ENCODE measurements around the gene GALM. TPM values are rescaled to one million over a fixed set of nuclear protein-coding genes. Genes with fewer than 3 reads are reported as not detected.

The GALM gene
- total and polyA plus RNA-seq, 2 donors (not counting 3 experiments of a cell fraction or from before 2014, with no cell fraction given) = 4.8 to 6.1 TPM

DNA sequence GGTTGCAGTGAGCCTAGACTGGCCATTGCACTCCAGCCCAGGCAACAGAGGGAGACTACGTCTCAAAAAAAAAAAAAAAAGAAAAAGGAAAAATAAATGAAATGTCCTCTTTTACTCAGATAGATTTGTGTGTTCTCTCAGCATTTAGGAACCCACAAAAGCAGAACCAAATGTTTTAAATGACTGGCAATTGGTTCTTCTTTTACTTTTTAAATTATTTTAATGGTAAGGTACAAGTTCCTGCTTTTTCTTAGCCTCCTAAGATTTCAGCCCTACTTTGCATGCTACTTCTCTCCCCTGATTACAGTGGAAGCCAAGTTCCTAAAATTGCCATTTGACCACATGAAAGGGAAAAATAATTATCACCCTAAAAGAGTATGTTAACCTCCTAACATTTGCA is 61.7 kb downstream of the GALM start:
- POLR2A ChIA-PET = interaction anchor here (0.7 kb wide), 2 partner anchors 24 to 61 kb away, joined by 4 to 5 read pairs; partner anchors contain the start of gene SRSF7
- H3K36me3 ChIP-seq (ENCODE audit: control insufficient read depth in 2 of 2, extremely low read depth in 1 of 2, insufficient read depth in 2 of 2, low read length in 2 of 2) = no peaks in the 10 kb centered on the region

GRCh38 chr2:38728694-38729093 is 62.8 kb downstream of the GALM start:
- Histone ChIP-seq H3K4me1 (ENCODE audit: control insufficient read depth, extremely low read depth, insufficient read depth, low read length) (no peaks in the 10 kb centered on the region), H3K79me2 (ENCODE audit: control insufficient read depth, insufficient read depth, low read length) (no peaks in the 10 kb centered on the region), H3K27ac (ENCODE audit: insufficient read depth, low read depth, low read length) (no peak overlapping the region), H3K9me3 (replicated peaks; ENCODE audit: control insufficient read depth, insufficient read depth, low read length) (no peaks in the 10 kb centered on the region), H3K9ac (replicated peaks; ENCODE audit: extremely low read depth, insufficient read depth, low read length) (no peak overlapping the region), H3K9me1 (replicated peaks; ENCODE audit: control insufficient read depth, extremely low read depth, insufficient read depth, low read length) (no peaks in the 10 kb centered on the region), H3K36me3 (ENCODE audit: control insufficient read depth in 2 of 2, extremely low read depth in 1 of 2, insufficient read depth in 2 of 2, low read length in 2 of 2) (no peaks in the 10 kb centered on the region), H3K4me3 (replicated peaks in 1 of 3; ENCODE audit: insufficient read depth in 1 of 3, low read depth in 1 of 3, low read length in 3 of 3) (no peak overlapping the region), H3K27me3 (ENCODE audit: control insufficient read depth in 2 of 2, insufficient read depth in 2 of 2, low read length in 2 of 2) (no peaks in the 10 kb centered on the region), H4K20me1 (replicated peaks; ENCODE audit: control insufficient read depth, extremely low read depth, insufficient read depth, low read length) (no peaks in the 10 kb centered on the region), H2AFZ (ENCODE audit: low read depth, low read length) (no peak overlapping the region), H3K4me2 (ENCODE audit: insufficient read depth, low read length) (no peak overlapping the region)
- no peak for TF ChIP-seq CTCF (IDR thresholded peaks at IDR 0.05; ENCODE audit: extremely low read depth in 1 of 2, insufficient read depth in 1 of 2, low read depth in 1 of 2, low read length in 2 of 2)
- no peak for TF ChIP-seq POLR2A (IDR thresholded peaks at IDR 0.05; ENCODE audit: low read depth, low read length)
- no peak for TF ChIP-seq FOS (IDR thresholded peaks at IDR 0.05; ENCODE audit: borderline replicate concordance, insufficient read depth, low read length)
- no peak for TF ChIP-seq JUN (IDR thresholded peaks at IDR 0.05; ENCODE audit: borderline replicate concordance, insufficient read depth, insufficient read length, low read depth)
- FAIRE-seq (no peak), DNase-seq (ENCODE audit: low read depth, low spot score) (no peak)
- intact Hi-C loops (cut with micrococcal nuclease) = loop anchor here (5.0 kb wide), 1 partner anchor 411 kb away; no protein-coding TSS in a partner anchor
- no TSS peak for BruUV-seq (replicated peaks)
- ChIA-PET POLR2A (no interaction called here), CTCF (interaction anchor here (3.3 kb wide), 1 partner anchor 147 kb away, joined by 20 read pairs; no protein-coding TSS in a partner anchor)
- dilution Hi-C loops (cut with MboI; ENCODE audit: extremely low pct_ligation_motif_present, low sequenced_read_pairs) = no loop called here

More for the DNA sequence above, 61.7 kb downstream of the GALM start:
- BruUV-seq (replicated peaks) = no TSS peak
- DNase-seq (ENCODE audit: low read depth, low spot score) (no peak), FAIRE-seq (no peak)
- Histone ChIP-seq H3K9me1 (replicated peaks; ENCODE audit: control insufficient read depth, extremely low read depth, insufficient read depth, low read length) (no peaks in the 10 kb centered on the region), H3K4me1 (ENCODE audit: control insufficient read depth, extremely low read depth, insufficient read depth, low read length) (no peaks in the 10 kb centered on the region), H3K27ac (ENCODE audit: insufficient read depth, low read depth, low read length) (no peak overlapping the region), H3K4me2 (ENCODE audit: insufficient read depth, low read length) (no peak overlapping the region), H4K20me1 (replicated peaks; ENCODE audit: control insufficient read depth, extremely low read depth, insufficient read depth, low read length) (no peaks in the 10 kb centered on the region), H2AFZ (ENCODE audit: low read depth, low read length) (no peak overlapping the region), H3K9me3 (replicated peaks; ENCODE audit: control insufficient read depth, insufficient read depth, low read length) (no peaks in the 10 kb centered on the region), H3K9ac (replicated peaks; ENCODE audit: extremely low read depth, insufficient read depth, low read length) (no peak overlapping the region), H3K27me3 (ENCODE audit: control insufficient read depth in 2 of 2, insufficient read depth in 2 of 2, low read length in 2 of 2) (no peaks in the 10 kb centered on the region), H3K79me2 (ENCODE audit: control insufficient read depth, insufficient read depth, low read length) (no peaks in the 10 kb centered on the region), H3K4me3 (replicated peaks in 1 of 3; ENCODE audit: insufficient read depth in 1 of 3, low read depth in 1 of 3, low read length in 3 of 3) (no peak overlapping the region)
- intact Hi-C loops (cut with micrococcal nuclease) (loop anchor here (5.0 kb wide), 1 partner anchor 410 kb away; no protein-coding TSS in a partner anchor), dilution Hi-C loops (cut with MboI; ENCODE audit: extremely low pct_ligation_motif_present, low sequenced_read_pairs) (no loop called here)
- no peak for TF ChIP-seq CTCF (IDR thresholded peaks at IDR 0.05; ENCODE audit: extremely low read depth in 1 of 2, insufficient read depth in 1 of 2, low read depth in 1 of 2, low read length in 2 of 2)
- CTCF ChIA-PET = interaction anchor here (1.1 to 3.3 kb wide), 4 partner anchors 12 to 146 kb away, joined by 3 to 20 read pairs (median 3); no protein-coding TSS in a partner anchor

All from endothelial cell of umbilical vein (primary cell).